ENCODE data around the gene BMPR2. TPM values are rescaled to one million over a fixed set of nuclear protein-coding genes. Genes with fewer than 3 reads are reported as not detected.
A peak's percentile ranks its signal among the peaks of the same experiment; 100 is the strongest.

BMPR2 gene
- total RNA-seq, 2 donors from 2014 or later: 5.1 to 8.0 TPM

- peak overlapping the region in 1 of 2 donors; percentile 17 for H3K27ac Mint-ChIP-seq
- peak; percentile 58 to 67 for DNase-seq (ENCODE audit: low spot score in 2 of 2)
- ATAC-seq: peak; percentile 94
- no peaks in the 10 kb centered on the region for H3K9me3 Mint-ChIP-seq
- H3K36me3 Mint-ChIP-seq: no peaks in the 10 kb centered on the region
Measured at GRCh38 chr2:202588647-202589581, 212.8 kb downstream of the BMPR2 start.

GRCh38 chr2:202589582-202589949 lies 213.4 kb downstream of the BMPR2 start:
- H3K36me3 Mint-ChIP-seq: no peaks in the 10 kb centered on the region
- ATAC-seq: no peak

GRCh38 chr2:202592566-202592965 lies 216.4 kb downstream of the BMPR2 start:
- no peak overlapping the region for H3K27ac Mint-ChIP-seq

More at GRCh38 chr2:202589582-202589949, 213.4 kb downstream of the BMPR2 start:
- H3K27ac Mint-ChIP-seq: no peak overlapping the region
- no peak for DNase-seq (ENCODE audit: low spot score in 2 of 2)
- no peaks in the 10 kb centered on the region for H3K9me3 Mint-ChIP-seq

GRCh38 chr2:202599105-202599504 lies 223.0 kb downstream of the BMPR2 start:
- no peak for ATAC-seq
- Mint-ChIP-seq H3K36me3 (no peaks in the 10 kb centered on the region), H3K27ac (no peak overlapping the region), H3K9me3 (no peaks in the 10 kb centered on the region)
- no peak for DNase-seq (ENCODE audit: low spot score in 2 of 2)

More at GRCh38 chr2:202592566-202592965, 216.4 kb downstream of the BMPR2 start:
- H3K36me3 Mint-ChIP-seq: no peaks in the 10 kb centered on the region
- DNase-seq (ENCODE audit: low spot score in 2 of 2) (no peak), ATAC-seq (no peak)
- H3K9me3 Mint-ChIP-seq: no peaks in the 10 kb centered on the region

GRCh38 chr2:202599911-202600310 lies 223.8 kb downstream of the BMPR2 start:
- H3K9me3 Mint-ChIP-seq: peaks cover 0 to 1% of the 10 kb centered on the region in 2 donors
- ATAC-seq (no peak), DNase-seq (ENCODE audit: low spot score in 2 of 2) (no peak)
- no peak overlapping the region for H3K27ac Mint-ChIP-seq
- no peaks in the 10 kb centered on the region for H3K36me3 Mint-ChIP-seq

GRCh38 chr2:202604699-202605098 lies 228.6 kb downstream of the BMPR2 start:
- no peak for DNase-seq (ENCODE audit: low spot score in 2 of 2)
- Mint-ChIP-seq H3K36me3 (no peaks in the 10 kb centered on the region), H3K27ac (peak overlapping the region in 1 of 2 donors; percentile 48), H3K9me3 (peaks cover 0 to 5% of the 10 kb centered on the region in 2 donors)
- no peak for ATAC-seq

GRCh38 chr2:202605174-202605573 lies 229.0 kb downstream of the BMPR2 start:
- DNase-seq (ENCODE audit: low spot score in 2 of 2): no peak
- Mint-ChIP-seq H3K9me3 (peaks cover 0 to 5% of the 10 kb centered on the region in 2 donors), H3K27ac (peak overlapping the region; percentile 48 to 86), H3K36me3 (no peaks in the 10 kb centered on the region)
- peak; percentile 53 to 58 for ATAC-seq

GRCh38 chr2:202608142-202608852 lies 232.2 kb downstream of the BMPR2 start:
- Mint-ChIP-seq H3K9me3 (peaks cover 0 to 5% of the 10 kb centered on the region in 2 donors), H3K27ac (no peak overlapping the region), H3K36me3 (no peaks in the 10 kb centered on the region)
- ATAC-seq: peak in 1 of 2 donors; percentile 29
- no peak for DNase-seq (ENCODE audit: low spot score in 2 of 2)

- Mint-ChIP-seq H3K9me3 (peaks cover 0 to 5% of the 10 kb centered on the region in 2 donors), H3K36me3 (no peaks in the 10 kb centered on the region), H3K27ac (peak overlapping the region in 1 of 2 donors; percentile 11)
- ATAC-seq (peak; percentile 87 to 96), DNase-seq (ENCODE audit: low spot score in 2 of 2) (peak in 1 of 2 donors; percentile 11)
Measured at GRCh38 chr2:202609381-202610145, 233.4 kb downstream of the BMPR2 start.

GRCh38 chr2:202610380-202610779 lies 234.3 kb downstream of the BMPR2 start:
- no peaks in the 10 kb centered on the region for H3K36me3 Mint-ChIP-seq
- no peak overlapping the region for H3K27ac Mint-ChIP-seq
- ATAC-seq (no peak), DNase-seq (ENCODE audit: low spot score in 2 of 2) (no peak)
- no peaks in the 10 kb centered on the region for H3K9me3 Mint-ChIP-seq

- no peak for DNase-seq (ENCODE audit: low spot score in 2 of 2)
- no peak for ATAC-seq
- no peaks in the 10 kb centered on the region for H3K36me3 Mint-ChIP-seq
- H3K27ac Mint-ChIP-seq: no peak overlapping the region
- no peaks in the 10 kb centered on the region for H3K9me3 Mint-ChIP-seq
Measured at GRCh38 chr2:202612145-202612544, 236.0 kb downstream of the BMPR2 start.

- DNase-seq (ENCODE audit: low spot score in 2 of 2): no peak
- no peak for ATAC-seq
- no peaks in the 10 kb centered on the region for H3K9me3 Mint-ChIP-seq
- H3K27ac Mint-ChIP-seq: no peak overlapping the region
- no peaks in the 10 kb centered on the region for H3K36me3 Mint-ChIP-seq
Measured at GRCh38 chr2:202613479-202613878, 237.4 kb downstream of the BMPR2 start.

Other genes with a start within 250 kb of the BMPR2 start
- 100 to 1,000 TPM; 106 to 121 TPM for gene SUMO1, start 137.7 kb upstream of the BMPR2 start, total RNA-seq
- gene NOP58, start 110.6 kb upstream of the BMPR2 start, total RNA-seq: 100 to 1,000 TPM; 112 to 165 TPM

All from activated naive CD4-positive, alpha-beta T cell treated with anti-CD3 and anti-CD28 coated beads, Interleukin-2, amount 50 U/mL, for 72 hours (primary cell).